Measurements from ENCODE around the gene ENSA. TPM values are rescaled to one million over a fixed set of nuclear protein-coding genes. Genes with fewer than 3 reads are reported as not detected.
"Not testable (repeated sequence)": the region's sequence is repeated elsewhere in the genome, so short reads cannot be mapped to it uniquely, and the experiment has no call there.

ENSA gene
- total RNA-seq, 1 donor from 2014 or later: 225 TPM

DNA sequence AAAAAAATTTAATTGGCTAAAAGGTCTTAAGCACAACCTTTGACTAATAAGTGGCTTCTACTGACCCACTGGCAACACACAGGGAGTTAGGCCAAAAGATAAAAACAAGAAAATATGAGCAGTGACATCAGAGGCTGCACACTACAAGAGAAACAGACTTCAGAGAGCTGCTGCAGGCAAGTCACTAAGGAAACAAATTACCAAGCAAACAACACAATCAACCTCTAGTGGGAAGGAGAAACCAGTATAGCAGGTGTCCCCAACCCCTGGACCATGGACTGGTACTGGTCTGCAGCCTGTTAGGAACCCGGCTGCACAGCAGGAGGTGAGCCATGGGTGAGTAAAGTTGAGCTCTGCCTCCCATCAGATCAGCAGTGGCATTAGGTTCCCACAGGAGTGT, 20.8 kb upstream of the ENSA start:
- TF ChIP-seq, protein P1, sequence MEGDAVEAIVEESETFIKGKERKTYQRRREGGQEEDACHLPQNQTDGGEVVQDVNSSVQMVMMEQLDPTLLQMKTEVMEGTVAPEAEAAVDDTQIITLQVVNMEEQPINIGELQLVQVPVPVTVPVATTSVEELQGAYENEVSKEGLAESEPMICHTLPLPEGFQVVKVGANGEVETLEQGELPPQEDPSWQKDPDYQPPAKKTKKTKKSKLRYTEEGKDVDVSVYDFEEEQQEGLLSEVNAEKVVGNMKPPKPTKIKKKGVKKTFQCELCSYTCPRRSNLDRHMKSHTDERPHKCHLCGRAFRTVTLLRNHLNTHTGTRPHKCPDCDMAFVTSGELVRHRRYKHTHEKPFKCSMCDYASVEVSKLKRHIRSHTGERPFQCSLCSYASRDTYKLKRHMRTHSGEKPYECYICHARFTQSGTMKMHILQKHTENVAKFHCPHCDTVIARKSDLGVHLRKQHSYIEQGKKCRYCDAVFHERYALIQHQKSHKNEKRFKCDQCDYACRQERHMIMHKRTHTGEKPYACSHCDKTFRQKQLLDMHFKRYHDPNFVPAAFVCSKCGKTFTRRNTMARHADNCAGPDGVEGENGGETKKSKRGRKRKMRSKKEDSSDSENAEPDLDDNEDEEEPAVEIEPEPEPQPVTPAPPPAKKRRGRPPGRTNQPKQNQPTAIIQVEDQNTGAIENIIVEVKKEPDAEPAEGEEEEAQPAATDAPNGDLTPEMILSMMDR (conservative IDR thresholded peaks at IDR 0.05; ENCODE audit: low read depth, low read length): no peak
- no peak overlapping the region for H3K4me3 ChIP-seq (ENCODE audit: low read depth, low read length)
- no peak for DNase-seq (ENCODE audit: low read depth)

DNA sequence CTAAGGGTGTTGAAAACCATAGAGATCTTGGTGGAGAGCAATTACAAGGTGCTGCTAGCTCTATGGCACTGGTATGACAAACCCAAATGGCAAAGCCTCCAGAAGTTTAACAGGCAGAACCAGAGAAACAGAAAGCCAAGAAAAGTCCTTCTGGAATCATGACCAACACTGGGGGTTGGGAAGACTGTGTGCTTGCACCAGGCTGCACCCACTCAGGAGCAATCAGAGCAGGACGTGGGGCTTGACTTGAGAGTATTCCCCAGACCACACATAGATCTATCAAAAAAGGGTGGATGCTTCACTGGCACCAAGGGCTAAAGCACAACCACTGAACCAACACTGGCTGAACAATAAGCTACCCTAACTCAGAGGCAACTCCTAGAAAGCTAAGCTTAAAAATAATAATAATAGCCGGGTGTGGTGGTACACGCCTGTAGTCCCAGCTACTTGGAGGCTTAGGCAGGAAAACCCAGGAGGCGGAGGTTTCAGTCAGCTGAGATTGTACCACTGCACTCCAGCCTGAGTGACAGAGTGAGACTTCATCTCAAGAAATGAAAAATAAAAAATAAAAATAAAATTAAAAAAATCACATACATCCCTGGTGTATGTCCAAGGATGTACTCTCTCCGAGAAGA, 20.1 kb upstream of the ENSA start:
- TF ChIP-seq, protein P1 (conservative IDR thresholded peaks at IDR 0.05; ENCODE audit: low read depth, low read length): no peak

GRCh38 chr1:150642296-150642695, 12.9 kb upstream of the ENSA start:
- TF ChIP-seq, protein P1 (conservative IDR thresholded peaks at IDR 0.05; ENCODE audit: low read depth, low read length): no peak
- no peak for DNase-seq (ENCODE audit: low read depth)
- H3K4me3 ChIP-seq (ENCODE audit: low read depth, low read length): no peak overlapping the region

More for the DNA sequence above, 20.1 kb upstream of the ENSA start:
- no peak for DNase-seq (ENCODE audit: low read depth)
- H3K4me3 ChIP-seq (ENCODE audit: low read depth, low read length): no peak overlapping the region

- H3K4me3 ChIP-seq (ENCODE audit: low read depth, low read length); DNase-seq (ENCODE audit: low read depth): not testable (repeated sequence)
Measured at GRCh38 chr1:150641126-150641815, 11.9 kb upstream of the ENSA start.

DNA sequence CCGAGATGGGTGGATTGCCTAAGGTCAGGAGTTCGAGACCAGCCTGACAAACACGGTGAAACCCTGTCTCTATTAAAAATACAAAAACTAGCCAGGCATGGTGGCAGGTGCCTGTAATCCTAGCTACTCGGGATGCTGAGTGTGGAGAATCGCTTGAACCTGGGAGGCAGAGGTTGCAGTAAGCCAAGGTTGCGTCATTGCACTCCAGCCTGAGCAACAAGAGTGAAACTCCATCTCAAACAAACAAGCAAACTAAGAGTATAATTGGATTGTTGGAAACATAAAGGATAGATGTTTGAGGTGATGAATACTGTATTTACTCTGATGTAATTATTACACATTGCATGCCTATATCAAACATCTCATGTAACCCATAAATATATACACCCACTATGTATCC, 9.0 kb upstream of the ENSA start:
- not testable (repeated sequence) for H3K4me3 ChIP-seq (ENCODE audit: low read depth, low read length); DNase-seq (ENCODE audit: low read depth)

GRCh38 chr1:150634839-150635622, 5.6 kb upstream of the ENSA start:
- not testable (repeated sequence) for DNase-seq (ENCODE audit: low read depth); H3K4me3 ChIP-seq (ENCODE audit: low read depth, low read length)

DNA sequence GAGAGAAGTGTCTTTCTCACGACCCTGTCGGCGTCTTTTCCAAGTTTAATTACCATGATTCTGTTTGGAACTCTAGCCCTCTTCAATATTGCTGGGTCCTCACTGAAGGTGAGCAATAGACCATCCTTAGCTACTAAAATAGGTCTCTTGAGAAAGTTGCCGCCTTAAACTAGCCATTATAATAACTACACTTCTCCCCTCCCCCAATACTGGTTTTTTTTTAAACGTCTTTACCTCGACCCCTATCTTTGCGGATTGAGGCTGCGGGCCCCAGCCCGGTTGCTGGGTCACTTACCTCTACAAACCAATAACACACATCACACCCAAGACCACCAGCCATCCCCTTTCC, 672 bp downstream of the ENSA start:
- TF ChIP-seq, protein P1 (conservative IDR thresholded peaks at IDR 0.05; ENCODE audit: low read depth, low read length): no peak
- H3K4me3 ChIP-seq (ENCODE audit: low read depth, low read length): peak overlapping the region; percentile 80
- no peak for DNase-seq (ENCODE audit: low read depth)

- peak overlapping the region; percentile 80 for H3K4me3 ChIP-seq (ENCODE audit: low read depth, low read length)
- no peak for DNase-seq (ENCODE audit: low read depth)
- TF ChIP-seq, protein P1 (conservative IDR thresholded peaks at IDR 0.05; ENCODE audit: low read depth, low read length): no peak
Measured at GRCh38 chr1:150627826-150628410, 1.5 kb downstream of the ENSA start.
